Measurements from ENCODE around the gene ARSB.

The ARSB gene

GRCh38 chr5:78890667-78891379, 94.3 kb downstream of the ARSB start:
- no peak overlapping the region for H3K4me3 ChIP-seq (ENCODE audit: low read depth, low read length, poor library complexity, severe bottlenecking)
- no peaks in the 10 kb centered on the region for H3K79me2 ChIP-seq (ENCODE audit: insufficient read depth, low read length)
- H2AFZ ChIP-seq (ENCODE audit: low read length): no peak overlapping the region
- peaks cover 53% of the 10 kb centered on the region for H3K4me1 ChIP-seq (ENCODE audit: insufficient read depth, low read length, severe bottlenecking)
- H3F3A ChIP-seq (ENCODE audit: insufficient read depth, low read length): no peaks in the 10 kb centered on the region
- no peaks in the 10 kb centered on the region for H3K27me3 ChIP-seq (ENCODE audit: insufficient read depth, low read length)
- no peak overlapping the region for H3K9ac ChIP-seq (ENCODE audit: low read length)
- no peak overlapping the region for H3K27ac ChIP-seq (ENCODE audit: low read depth, low read length, poor library complexity, severe bottlenecking)
- no peaks in the 10 kb centered on the region for H4K20me1 ChIP-seq (ENCODE audit: insufficient read depth, low read length)
- H3K9me2 ChIP-seq (ENCODE audit: low read depth, low read length): no peaks in the 10 kb centered on the region
- H3K36me3 ChIP-seq (ENCODE audit: insufficient read depth, low read length): no peaks in the 10 kb centered on the region; the same call in 1 of the 2 replicates
- TF ChIP-seq CTCF (IDR thresholded peaks at IDR 0.05; ENCODE audit: low read length): no peak
- TF ChIP-seq EZH2 (IDR thresholded peaks at IDR 0.05; ENCODE audit: borderline replicate concordance, low read length): no peak
- H3K4me2 ChIP-seq (ENCODE audit: low read length): no peak overlapping the region
- no peaks in the 10 kb centered on the region for H3K9me3 ChIP-seq (ENCODE audit: low read length)

- H4K20me1 ChIP-seq (ENCODE audit: insufficient read depth, low read length): no peaks in the 10 kb centered on the region
- H3K27me3 ChIP-seq (ENCODE audit: insufficient read depth, low read length): no peaks in the 10 kb centered on the region
- no peaks in the 10 kb centered on the region; the same call in 1 of the 2 replicates for H3K36me3 ChIP-seq (ENCODE audit: insufficient read depth, low read length)
- H3K27ac ChIP-seq (ENCODE audit: low read depth, low read length, poor library complexity, severe bottlenecking): peak overlapping the region; percentile 77
- no peaks in the 10 kb centered on the region for H3K9me3 ChIP-seq (ENCODE audit: low read length)
- peaks cover 41% of the 10 kb centered on the region for H3K4me1 ChIP-seq (ENCODE audit: insufficient read depth, low read length, severe bottlenecking)
- H2AFZ ChIP-seq (ENCODE audit: low read length): no peak overlapping the region
- TF ChIP-seq EZH2 (IDR thresholded peaks at IDR 0.05; ENCODE audit: borderline replicate concordance, low read length) (no peak), CTCF (IDR thresholded peaks at IDR 0.05; ENCODE audit: low read length) (no peak)
- H3K79me2 ChIP-seq (ENCODE audit: insufficient read depth, low read length): no peaks in the 10 kb centered on the region
- H3K4me3 ChIP-seq (ENCODE audit: low read depth, low read length, poor library complexity, severe bottlenecking): no peak overlapping the region
- H3K9me2 ChIP-seq (ENCODE audit: low read depth, low read length): no peaks in the 10 kb centered on the region
- H3K9ac ChIP-seq (ENCODE audit: low read length): no peak overlapping the region
- no peak overlapping the region for H3K4me2 ChIP-seq (ENCODE audit: low read length)
- no peaks in the 10 kb centered on the region for H3F3A ChIP-seq (ENCODE audit: insufficient read depth, low read length)
Measured at GRCh38 chr5:78889369-78890140, 95.6 kb downstream of the ARSB start.

- no peaks in the 10 kb centered on the region; the same call in 1 of the 2 replicates for H3K36me3 ChIP-seq (ENCODE audit: insufficient read depth, low read length)
- H4K20me1 ChIP-seq (ENCODE audit: insufficient read depth, low read length): no peaks in the 10 kb centered on the region
- no peak overlapping the region for H2AFZ ChIP-seq (ENCODE audit: low read length)
- 0 out of 2 replicates have a peak overlapping the region, but pooled peaks have one; percentile 36 for H3K4me2 ChIP-seq (ENCODE audit: low read length)
- no peaks in the 10 kb centered on the region for H3K9me3 ChIP-seq (ENCODE audit: low read length)
- peaks cover 33% of the 10 kb centered on the region for H3K4me1 ChIP-seq (ENCODE audit: insufficient read depth, low read length, severe bottlenecking)
- no peak overlapping the region; the same call in 1 of the 2 replicates for H3K9ac ChIP-seq (ENCODE audit: low read length)
- H3K4me3 ChIP-seq (ENCODE audit: low read depth, low read length, poor library complexity, severe bottlenecking): no peak overlapping the region
- H3K79me2 ChIP-seq (ENCODE audit: insufficient read depth, low read length): no peaks in the 10 kb centered on the region
- TF ChIP-seq EZH2 (IDR thresholded peaks at IDR 0.05; ENCODE audit: borderline replicate concordance, low read length): no peak
- no peak for TF ChIP-seq CTCF (IDR thresholded peaks at IDR 0.05; ENCODE audit: low read length)
- H3K9me2 ChIP-seq (ENCODE audit: low read depth, low read length): no peaks in the 10 kb centered on the region
- H3F3A ChIP-seq (ENCODE audit: insufficient read depth, low read length): no peaks in the 10 kb centered on the region
- peak overlapping the region; percentile 77 for H3K27ac ChIP-seq (ENCODE audit: low read depth, low read length, poor library complexity, severe bottlenecking)
- no peaks in the 10 kb centered on the region for H3K27me3 ChIP-seq (ENCODE audit: insufficient read depth, low read length)
Measured at GRCh38 chr5:78888580-78889368, 96.3 kb downstream of the ARSB start.

All from OCI-LY1 (cell line).